Uterus (tissue), 2 donors: Measurements from ENCODE around the gene UNKL.

ENCODE experiments used
- CTCF ChIP-seq, 4 experiments: fragments of 200-600 bp in 2 of 4; fragments of 450-650 bp in 2 of 4; sonication (generic) in 2 of 4; IDR thresholded peaks; one replicate each; pipeline ENCODE4 v1.5.1; 2016 to 2019; ENCODE audit warnings: antibody characterized with exemption in 4 of 4, mild to moderate bottlenecking in 2 of 4, moderate library complexity in 1 of 4
- POLR2A ChIP-seq, 2 donors: fragments of 450-650 bp; IDR thresholded peaks; one replicate each; pipeline ENCODE4 v1.6.1; 2016; ENCODE audit warnings: antibody characterized with exemption in 2 of 2, mild to moderate bottlenecking in 1 of 2, moderate library complexity in 1 of 2

- TF ChIP-seq CTCF (IDR thresholded peaks at IDR 0.05) (no peak), POLR2A (IDR thresholded peaks at IDR 0.05) (no peak)
These were observed 41.0 kb upstream of the UNKL start for GRCh38 chr16:1455190-1456171.
